Breast epithelium (tissue), 3 donors: ENCODE data around the gene A2ML1.

Source experiments
- POLR2A ChIP-seq: fragments of 450-650 bp; IDR thresholded peaks from one replicate; pipeline ENCODE4 v1.6.1; 2016; ENCODE audit warnings: antibody characterized with exemption, mild to moderate bottlenecking, moderate library complexity
- POLR2AphosphoS5 ChIP-seq, 3 donors: sonication (generic); formaldehyde crosslinking; IDR thresholded peaks; one replicate each; pipeline ENCODE4 v1.6.1; 2017; ENCODE audit warnings: antibody characterized with exemption in 3 of 3
- TF ChIP-seq, protein P1 (sequence below), 3 donors: fragments of 450-650 bp; IDR thresholded peaks; one replicate each; pipeline ENCODE4 v1.5.1; 2016 to 2017; ENCODE audit warnings: antibody characterized with exemption in 3 of 3, mild to moderate bottlenecking in 3 of 3, moderate library complexity in 3 of 3

- TF ChIP-seq, protein P1, sequence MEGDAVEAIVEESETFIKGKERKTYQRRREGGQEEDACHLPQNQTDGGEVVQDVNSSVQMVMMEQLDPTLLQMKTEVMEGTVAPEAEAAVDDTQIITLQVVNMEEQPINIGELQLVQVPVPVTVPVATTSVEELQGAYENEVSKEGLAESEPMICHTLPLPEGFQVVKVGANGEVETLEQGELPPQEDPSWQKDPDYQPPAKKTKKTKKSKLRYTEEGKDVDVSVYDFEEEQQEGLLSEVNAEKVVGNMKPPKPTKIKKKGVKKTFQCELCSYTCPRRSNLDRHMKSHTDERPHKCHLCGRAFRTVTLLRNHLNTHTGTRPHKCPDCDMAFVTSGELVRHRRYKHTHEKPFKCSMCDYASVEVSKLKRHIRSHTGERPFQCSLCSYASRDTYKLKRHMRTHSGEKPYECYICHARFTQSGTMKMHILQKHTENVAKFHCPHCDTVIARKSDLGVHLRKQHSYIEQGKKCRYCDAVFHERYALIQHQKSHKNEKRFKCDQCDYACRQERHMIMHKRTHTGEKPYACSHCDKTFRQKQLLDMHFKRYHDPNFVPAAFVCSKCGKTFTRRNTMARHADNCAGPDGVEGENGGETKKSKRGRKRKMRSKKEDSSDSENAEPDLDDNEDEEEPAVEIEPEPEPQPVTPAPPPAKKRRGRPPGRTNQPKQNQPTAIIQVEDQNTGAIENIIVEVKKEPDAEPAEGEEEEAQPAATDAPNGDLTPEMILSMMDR (IDR thresholded peaks at IDR 0.05) = no peak
- no peak for TF ChIP-seq POLR2AphosphoS5 (IDR thresholded peaks at IDR 0.05)
- no peak for TF ChIP-seq POLR2A
These were observed 64.3 kb downstream of the A2ML1 start for GRCh38 chr12:8886502-8887284.
